Measurements from ENCODE around the gene RIMS1.

The RIMS1 gene

GRCh38 chr6:71929047-71929446, 42.7 kb downstream of the RIMS1 start:
- Histone ChIP-seq H2AFZ (ENCODE audit: low read depth, low read length, severe bottlenecking) (no peak overlapping the region), H3K9me3 (ENCODE audit: insufficient read depth, low read length) (no peaks in the 10 kb centered on the region), H3K4me2 (ENCODE audit: low read depth, low read length, poor library complexity, severe bottlenecking) (no peak overlapping the region), H3K4me3 (ENCODE audit: insufficient read depth, low read length, poor library complexity, severe bottlenecking) (no peak overlapping the region), H3K9ac (ENCODE audit: low read length) (no peak overlapping the region), H3K36me3 (ENCODE audit: low read length) (no peaks in the 10 kb centered on the region), H3K27me3 (ENCODE audit: low read length) (no peaks in the 10 kb centered on the region), H3K27ac (ENCODE audit: low read depth, low read length) (no peak overlapping the region), H3F3A (ENCODE audit: insufficient read depth) (no peaks in the 10 kb centered on the region), H3K9me2 (replicated peaks; ENCODE audit: insufficient read depth, low read length) (no peaks in the 10 kb centered on the region), H3K79me2 (ENCODE audit: insufficient read depth, low read length) (no peaks in the 10 kb centered on the region), H4K20me1 (ENCODE audit: low read depth, low read length) (no peaks in the 10 kb centered on the region)
- TF ChIP-seq EZH2phosphoT487 (conservative IDR thresholded peaks at IDR 0.05; ENCODE audit: low read length) (no peak), CTCF (IDR thresholded peaks at IDR 0.05; ENCODE audit: insufficient read depth, low read length, poor library complexity, severe bottlenecking) (no peak)

- Histone ChIP-seq H3K4me2 (ENCODE audit: low read depth, low read length, poor library complexity, severe bottlenecking) (no peak overlapping the region), H4K20me1 (ENCODE audit: low read depth, low read length) (no peaks in the 10 kb centered on the region), H3K79me2 (ENCODE audit: insufficient read depth, low read length) (no peaks in the 10 kb centered on the region), H3K9ac (ENCODE audit: low read length) (no peak overlapping the region), H3K9me2 (replicated peaks; ENCODE audit: insufficient read depth, low read length) (no peaks in the 10 kb centered on the region), H3K27me3 (ENCODE audit: low read length) (no peaks in the 10 kb centered on the region), H3K27ac (ENCODE audit: low read depth, low read length) (no peak overlapping the region), H3F3A (ENCODE audit: insufficient read depth) (no peaks in the 10 kb centered on the region), H3K36me3 (ENCODE audit: low read length) (no peaks in the 10 kb centered on the region), H3K9me3 (ENCODE audit: insufficient read depth, low read length) (no peaks in the 10 kb centered on the region), H2AFZ (ENCODE audit: low read depth, low read length, severe bottlenecking) (no peak overlapping the region), H3K4me3 (ENCODE audit: insufficient read depth, low read length, poor library complexity, severe bottlenecking) (no peak overlapping the region)
- no peak for TF ChIP-seq EZH2phosphoT487 (conservative IDR thresholded peaks at IDR 0.05; ENCODE audit: low read length)
- TF ChIP-seq CTCF (IDR thresholded peaks at IDR 0.05; ENCODE audit: insufficient read depth, low read length, poor library complexity, severe bottlenecking): no peak
Measured at GRCh38 chr6:71933881-71934280, 47.5 kb downstream of the RIMS1 start.

GRCh38 chr6:71965404-71965803, 79.1 kb downstream of the RIMS1 start:
- no peak overlapping the region for H3K9ac ChIP-seq (ENCODE audit: low read length)
- H3K27ac ChIP-seq (ENCODE audit: low read depth, low read length): no peak overlapping the region
- no peaks in the 10 kb centered on the region for H4K20me1 ChIP-seq (ENCODE audit: low read depth, low read length)
- H3K9me3 ChIP-seq (ENCODE audit: insufficient read depth, low read length): no peaks in the 10 kb centered on the region
- H3K36me3 ChIP-seq (ENCODE audit: low read length): no peaks in the 10 kb centered on the region
- no peak overlapping the region for H2AFZ ChIP-seq (ENCODE audit: low read depth, low read length, severe bottlenecking)
- no peaks in the 10 kb centered on the region for H3K27me3 ChIP-seq (ENCODE audit: low read length)
- H3K4me2 ChIP-seq (ENCODE audit: low read depth, low read length, poor library complexity, severe bottlenecking): no peak overlapping the region
- H3K79me2 ChIP-seq (ENCODE audit: insufficient read depth, low read length): no peaks in the 10 kb centered on the region
- H3K4me3 ChIP-seq (ENCODE audit: insufficient read depth, low read length, poor library complexity, severe bottlenecking): no peak overlapping the region
- TF ChIP-seq CTCF (IDR thresholded peaks at IDR 0.05; ENCODE audit: insufficient read depth, low read length, poor library complexity, severe bottlenecking) (no peak), EZH2phosphoT487 (conservative IDR thresholded peaks at IDR 0.05; ENCODE audit: low read length) (no peak)
- H3K9me2 ChIP-seq (replicated peaks; ENCODE audit: insufficient read depth, low read length): no peaks in the 10 kb centered on the region
- H3F3A ChIP-seq (ENCODE audit: insufficient read depth): no peaks in the 10 kb centered on the region

All from SU-DHL-6 (cell line).